ENCODE measurements around the gene GLIPR1.

GLIPR1 gene

GRCh38 chr12:75447691-75448393 is 32.7 kb upstream of the GLIPR1 start:
- H3K9me2 ChIP-seq (replicated peaks; ENCODE audit: insufficient read depth, low read length), result no peaks in the 10 kb centered on the region
- no peaks in the 10 kb centered on the region for H3F3A ChIP-seq (ENCODE audit: insufficient read depth, low read length)
- no peak overlapping the region for H2AFZ ChIP-seq (ENCODE audit: low read length)
- H3K9ac ChIP-seq (ENCODE audit: low read length), result no peak overlapping the region
- H3K36me3 ChIP-seq (replicated peaks; ENCODE audit: insufficient read depth, low read length), result no peaks in the 10 kb centered on the region
- H3K4me1 ChIP-seq (ENCODE audit: low read length), result no peaks in the 10 kb centered on the region
- H3K79me2 ChIP-seq (ENCODE audit: low read length), result no peaks in the 10 kb centered on the region
- no peak overlapping the region for H3K4me3 ChIP-seq (ENCODE audit: low read length)
- H4K20me1 ChIP-seq (ENCODE audit: insufficient read depth, low read length), result no peaks in the 10 kb centered on the region
- no peaks in the 10 kb centered on the region for H3K9me3 ChIP-seq (replicated peaks; ENCODE audit: insufficient read depth, low read length)
- no peak overlapping the region for H3K4me2 ChIP-seq (ENCODE audit: low read depth, low read length)
- TF ChIP-seq EZH2 (optimal IDR thresholded peaks at IDR 0.05; ENCODE audit: low read depth, low read length) (no peak), CTCF (IDR thresholded peaks at IDR 0.05; ENCODE audit: low read length) (no peak), EZH2phosphoT487 (IDR thresholded peaks at IDR 0.05; ENCODE audit: low read length) (no peak)
- DNase-seq, result no peak
- no peaks in the 10 kb centered on the region for H3K27me3 ChIP-seq (replicated peaks; ENCODE audit: insufficient read depth, low read length)
- H3K27ac ChIP-seq (ENCODE audit: low read length), result no peak overlapping the region

DNA sequence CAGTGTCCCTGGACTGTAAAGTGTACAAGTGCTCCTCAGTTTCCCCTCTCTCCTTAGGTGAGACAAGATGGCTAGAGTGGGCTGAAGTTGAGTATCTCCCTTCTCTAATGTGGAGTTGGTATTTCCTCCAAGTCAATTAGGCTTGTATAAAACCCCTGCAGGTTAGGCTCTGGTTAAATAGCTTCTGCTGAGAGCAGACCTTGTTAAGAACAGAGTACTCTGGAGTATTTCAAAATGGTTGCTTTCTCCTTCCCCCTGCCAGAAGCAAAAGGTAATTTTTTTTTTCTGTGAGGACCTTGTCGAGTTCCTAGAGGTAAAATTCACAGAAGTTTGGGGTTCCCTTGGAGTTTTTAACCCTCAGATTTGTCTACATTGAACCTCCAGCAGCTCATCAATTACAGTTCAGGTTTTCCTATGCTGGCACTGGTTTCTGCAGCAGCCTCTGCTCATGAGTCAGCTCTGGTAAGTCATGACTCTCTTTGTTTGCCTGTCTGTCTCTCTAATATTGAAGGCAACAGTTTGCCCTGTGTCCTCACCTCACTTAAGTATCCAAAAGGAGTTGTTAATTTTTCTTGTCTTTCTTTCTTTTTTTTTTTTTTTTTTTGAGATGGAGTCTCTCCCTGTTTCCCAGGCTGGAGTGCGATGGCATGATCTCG is 27.8 kb upstream of the GLIPR1 start:
- Histone ChIP-seq H3K9ac (ENCODE audit: low read length) (no peak overlapping the region), H3K27me3 (replicated peaks; ENCODE audit: insufficient read depth, low read length) (no peaks in the 10 kb centered on the region), H3K4me1 (ENCODE audit: low read length) (peaks cover 16% of the 10 kb centered on the region), H3K4me2 (ENCODE audit: low read depth, low read length) (no peak overlapping the region), H3K36me3 (replicated peaks; ENCODE audit: insufficient read depth, low read length) (no peaks in the 10 kb centered on the region), H3K79me2 (ENCODE audit: low read length) (no peaks in the 10 kb centered on the region), H2AFZ (ENCODE audit: low read length) (no peak overlapping the region), H3F3A (ENCODE audit: insufficient read depth, low read length) (no peaks in the 10 kb centered on the region), H3K27ac (ENCODE audit: low read length) (no peak overlapping the region), H3K9me2 (replicated peaks; ENCODE audit: insufficient read depth, low read length) (no peaks in the 10 kb centered on the region), H3K4me3 (ENCODE audit: low read length) (no peak overlapping the region), H4K20me1 (ENCODE audit: insufficient read depth, low read length) (no peaks in the 10 kb centered on the region), H3K9me3 (replicated peaks; ENCODE audit: insufficient read depth, low read length) (no peaks in the 10 kb centered on the region)
- no peak for TF ChIP-seq EZH2phosphoT487 (IDR thresholded peaks at IDR 0.05; ENCODE audit: low read length)
- TF ChIP-seq EZH2 (optimal IDR thresholded peaks at IDR 0.05; ENCODE audit: low read depth, low read length), result no peak
- TF ChIP-seq CTCF (IDR thresholded peaks at IDR 0.05; ENCODE audit: low read length), result no peak
- DNase-seq, result no peak

- TF ChIP-seq CTCF (IDR thresholded peaks at IDR 0.05; ENCODE audit: low read length) (no peak), EZH2 (optimal IDR thresholded peaks at IDR 0.05; ENCODE audit: low read depth, low read length) (no peak), EZH2phosphoT487 (IDR thresholded peaks at IDR 0.05; ENCODE audit: low read length) (no peak)
- no peak overlapping the region for H3K4me3 ChIP-seq (ENCODE audit: low read length)
- DNase-seq, result peak; percentile 18
- no peaks in the 10 kb centered on the region for H3K27me3 ChIP-seq (replicated peaks; ENCODE audit: insufficient read depth, low read length)
- no peak overlapping the region for H3K4me2 ChIP-seq (ENCODE audit: low read depth, low read length)
- H3K79me2 ChIP-seq (ENCODE audit: low read length), result no peaks in the 10 kb centered on the region
- no peaks in the 10 kb centered on the region for H4K20me1 ChIP-seq (ENCODE audit: insufficient read depth, low read length)
- peaks cover 16% of the 10 kb centered on the region for H3K4me1 ChIP-seq (ENCODE audit: low read length)
- H3K9me3 ChIP-seq (replicated peaks; ENCODE audit: insufficient read depth, low read length), result no peaks in the 10 kb centered on the region
- no peak overlapping the region for H3K27ac ChIP-seq (ENCODE audit: low read length)
- H3K9ac ChIP-seq (ENCODE audit: low read length), result no peak overlapping the region
- no peaks in the 10 kb centered on the region for H3K36me3 ChIP-seq (replicated peaks; ENCODE audit: insufficient read depth, low read length)
- H3F3A ChIP-seq (ENCODE audit: insufficient read depth, low read length), result no peaks in the 10 kb centered on the region
- H3K9me2 ChIP-seq (replicated peaks; ENCODE audit: insufficient read depth, low read length), result no peaks in the 10 kb centered on the region
- no peak overlapping the region for H2AFZ ChIP-seq (ENCODE audit: low read length)
Measured at GRCh38 chr12:75455839-75456238, 24.7 kb upstream of the GLIPR1 start.

All from MM.1S (cell line).